ENCODE data around the gene SDHA.
"Not testable (repeated sequence)": the region's sequence is repeated elsewhere in the genome, so short reads cannot be mapped to it uniquely, and the experiment has no call there.

SDHA gene

GRCh38 chr5:263275-263974 lies 45.3 kb downstream of the SDHA start:
- DNase-seq = not testable (repeated sequence)

- no peak for DNase-seq
These were observed 46.2 kb downstream of the SDHA start for GRCh38 chr5:264338-264737.

- not testable (repeated sequence) for DNase-seq
These were observed 48.3 kb downstream of the SDHA start for GRCh38 chr5:266311-267026.

- DNase-seq = no peak
These were observed 49.6 kb downstream of the SDHA start for GRCh38 chr5:267716-268115.

DNA sequence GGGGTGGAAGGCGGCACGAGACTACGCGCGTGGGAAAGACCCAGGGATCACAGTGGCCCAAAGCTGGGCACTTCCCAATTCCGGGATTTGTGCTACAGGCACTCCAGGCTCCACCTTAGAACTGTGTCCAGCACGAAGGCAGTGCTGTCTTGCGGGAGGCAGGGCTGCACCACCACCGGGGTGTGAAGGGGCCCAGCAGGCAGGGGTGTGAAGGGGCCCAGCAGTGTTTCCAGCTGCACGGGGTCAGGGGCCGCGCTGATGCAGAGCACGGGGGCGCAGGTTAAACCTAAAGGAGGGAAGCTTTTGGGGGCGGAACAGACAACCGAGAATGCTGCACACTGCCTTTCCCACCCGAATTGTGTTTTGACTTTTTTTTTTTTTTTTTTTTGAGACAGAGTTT lies 52.2 kb downstream of the SDHA start:
- DNase-seq = no peak

GRCh38 chr5:271828-272167 lies 53.7 kb downstream of the SDHA start:
- DNase-seq = not testable (repeated sequence)

DNA sequence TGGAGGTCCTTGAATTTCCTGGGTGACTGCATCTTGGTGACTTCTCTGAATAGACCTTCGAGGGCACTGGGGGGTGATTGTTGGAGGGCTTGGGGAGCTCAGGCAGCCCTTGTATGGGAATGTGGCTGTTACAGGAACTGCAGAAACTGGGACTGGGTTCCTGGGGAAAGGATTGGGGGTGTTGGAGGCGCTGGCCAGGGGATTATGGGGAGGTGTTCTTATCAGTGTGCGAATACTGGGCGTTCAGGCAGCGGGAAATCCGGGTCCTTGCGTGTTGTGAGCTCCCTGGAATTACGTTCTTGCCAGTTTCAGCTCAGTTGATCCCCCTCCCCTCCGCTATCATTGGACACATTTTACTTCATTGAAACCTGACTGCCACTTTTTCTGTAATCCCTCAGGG lies 55.0 kb downstream of the SDHA start:
- not testable (repeated sequence) for DNase-seq

DNA sequence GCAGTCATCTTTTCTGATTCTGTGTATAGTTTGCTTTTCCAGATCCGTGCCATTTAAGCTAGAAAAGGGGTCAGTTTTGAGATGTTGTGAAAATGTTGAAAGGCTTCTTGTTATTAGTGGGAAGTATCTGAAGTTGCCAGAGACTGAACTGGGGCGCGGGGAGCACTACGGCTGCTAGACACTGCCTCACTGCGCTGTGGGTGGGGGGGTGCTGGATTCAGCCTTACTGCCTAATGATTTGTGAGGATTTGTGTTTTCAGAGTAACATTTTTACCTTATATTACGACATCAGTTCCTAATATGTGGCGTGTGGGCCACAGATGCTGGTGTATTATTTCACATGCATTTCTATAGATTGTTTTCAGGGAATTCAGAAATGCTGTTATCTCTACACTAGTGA lies 55.4 kb downstream of the SDHA start:
- DNase-seq = not testable (repeated sequence)

- DNase-seq = not testable (repeated sequence)
These were observed 56.2 kb downstream of the SDHA start for GRCh38 chr5:274346-274745.

- DNase-seq = no peak
These were observed 60.5 kb downstream of the SDHA start for GRCh38 chr5:278646-279045.

- not testable (repeated sequence) for DNase-seq
These were observed 61.0 kb downstream of the SDHA start for GRCh38 chr5:279051-279665.

- DNase-seq = no peak
These were observed 68.0 kb downstream of the SDHA start for GRCh38 chr5:285991-286557.

GRCh38 chr5:290200-290599 lies 72.1 kb downstream of the SDHA start:
- not testable (repeated sequence) for DNase-seq

DNA sequence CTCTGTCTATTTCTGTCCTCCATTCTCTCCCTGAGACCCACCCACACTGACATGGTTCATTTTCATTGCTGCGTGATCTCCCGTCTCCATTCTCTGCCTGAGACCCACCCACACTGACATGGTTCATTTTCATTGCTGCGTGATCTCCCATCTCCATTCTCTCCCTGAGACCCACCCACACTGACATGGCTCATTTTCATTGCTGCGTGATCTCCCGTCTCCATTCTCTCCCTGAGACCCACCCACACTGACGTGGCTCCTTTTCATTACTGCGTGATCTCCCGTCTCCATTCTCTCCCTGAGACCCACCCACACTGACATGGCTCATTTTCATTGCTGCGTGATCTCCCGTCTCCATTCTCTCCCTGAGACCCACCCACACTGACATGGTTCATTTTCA lies 73.2 kb downstream of the SDHA start:
- not testable (repeated sequence) for DNase-seq

DNA sequence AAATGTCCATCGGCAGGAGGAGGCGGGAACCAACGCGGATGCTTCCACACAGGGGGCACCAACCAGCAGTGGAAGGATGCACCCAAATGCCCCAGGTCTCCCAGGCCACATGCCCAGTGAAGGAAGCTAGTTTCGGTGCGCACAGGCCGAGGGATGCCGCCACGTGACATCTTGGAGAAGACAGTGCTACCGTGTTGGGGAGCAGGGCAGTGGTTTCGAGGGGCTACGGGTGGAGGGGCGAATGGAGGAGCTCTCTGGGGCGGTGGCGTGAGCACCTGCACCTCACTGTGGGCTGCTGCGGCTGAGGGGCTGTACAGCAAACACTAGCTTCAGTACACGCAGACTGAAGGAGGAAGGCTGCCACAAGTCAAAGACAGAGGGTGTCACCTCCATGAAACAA lies 76.7 kb downstream of the SDHA start:
- not testable (repeated sequence) for DNase-seq

GRCh38 chr5:296207-296606 lies 78.1 kb downstream of the SDHA start:
- not testable (repeated sequence) for DNase-seq

GRCh38 chr5:296954-297353 lies 78.8 kb downstream of the SDHA start:
- DNase-seq = not testable (repeated sequence)

DNA sequence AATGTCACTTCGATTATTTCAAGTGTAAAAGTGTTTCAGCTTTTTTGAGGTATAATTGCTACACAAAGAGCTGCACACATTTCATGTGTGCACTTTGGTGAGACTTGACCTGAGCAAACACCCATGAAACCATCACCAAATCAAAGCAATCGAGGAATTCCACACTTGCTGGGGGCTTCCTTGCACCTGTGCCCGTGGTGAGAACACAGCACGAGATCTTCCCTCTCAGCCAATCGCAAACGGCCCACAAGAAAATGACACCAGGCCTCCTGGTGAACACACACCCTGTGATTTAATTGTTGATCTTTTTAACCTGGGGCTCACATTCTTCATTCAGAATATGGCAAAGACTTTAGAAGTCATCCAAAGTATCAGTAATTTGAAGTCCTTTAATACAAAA lies 79.3 kb downstream of the SDHA start:
- DNase-seq = not testable (repeated sequence)

DNA sequence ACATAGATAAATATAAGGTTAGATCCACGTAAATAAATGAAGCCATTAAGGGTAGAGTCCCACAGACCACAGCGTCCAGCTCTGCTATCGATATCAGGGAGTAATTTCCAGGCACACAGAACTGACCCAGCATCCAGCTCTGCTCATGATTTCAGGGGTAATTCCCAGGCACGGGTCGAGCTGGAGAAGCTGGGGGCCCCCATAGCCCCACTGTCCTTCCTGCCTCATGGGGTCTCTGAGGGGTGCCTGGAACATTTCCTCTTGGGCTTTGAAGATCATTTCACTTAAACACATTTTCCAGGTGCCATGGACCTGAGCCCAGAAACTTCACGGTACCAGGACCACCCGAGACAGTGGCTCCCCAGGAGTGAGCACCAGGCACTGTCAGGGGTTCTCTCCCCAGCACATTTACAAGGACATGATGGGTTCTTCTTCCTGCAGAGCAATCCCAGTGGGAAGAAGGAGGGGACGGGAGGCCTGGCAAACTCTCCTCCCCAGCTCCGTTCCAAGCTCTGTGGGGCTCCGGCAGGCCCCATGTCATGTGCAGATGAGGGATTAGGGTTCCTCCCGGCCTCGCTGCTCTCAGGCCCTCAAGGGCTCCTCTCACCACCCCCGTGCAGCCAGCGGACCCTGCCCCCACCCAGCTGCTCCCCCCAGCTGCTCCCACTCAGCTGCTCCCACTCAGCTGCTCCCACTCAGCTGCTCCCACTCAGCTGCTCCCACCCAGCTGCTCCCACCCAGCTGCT lies 80.0 kb downstream of the SDHA start:
- DNase-seq = not testable (repeated sequence)

- DNase-seq = no peak
These were observed 80.6 kb downstream of the SDHA start for GRCh38 chr5:298737-299125.

GRCh38 chr5:299921-300320 lies 81.8 kb downstream of the SDHA start:
- DNase-seq = not testable (repeated sequence)

DNA sequence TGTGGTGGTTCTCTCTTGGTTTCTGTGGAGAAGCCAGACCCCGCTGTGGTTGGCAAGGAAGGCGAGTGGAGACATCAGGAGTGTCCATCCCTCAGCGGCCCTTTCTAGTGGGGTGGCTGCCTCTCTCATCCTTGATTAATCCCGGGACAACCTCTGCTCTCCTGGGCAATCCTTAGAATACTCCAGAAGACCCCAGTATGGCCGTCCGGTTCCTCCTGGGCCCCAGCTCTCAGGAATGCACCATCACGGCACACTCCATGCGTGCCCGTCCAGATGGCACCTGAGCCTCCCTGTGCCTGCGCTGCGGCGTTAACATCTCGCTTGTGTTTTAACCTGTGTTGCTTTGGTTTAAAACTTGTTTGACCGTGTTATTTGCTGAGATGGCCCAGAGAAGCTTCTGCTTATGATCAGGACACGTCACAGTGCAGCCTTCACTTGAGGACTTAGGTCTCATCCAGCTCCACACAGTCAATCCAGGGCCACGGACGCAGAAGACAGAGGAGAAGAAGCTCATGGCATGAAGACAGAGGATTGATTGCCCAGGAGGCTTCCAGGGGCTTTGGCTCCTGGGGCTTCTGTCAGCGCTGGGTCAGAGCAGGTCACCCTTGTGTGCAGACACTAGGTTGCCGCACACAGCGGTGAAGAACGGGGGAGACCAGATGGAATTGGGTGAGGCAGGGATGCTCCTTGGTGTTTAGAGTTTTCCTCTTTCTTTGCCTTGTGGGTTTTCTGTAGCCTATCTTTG lies 82.7 kb downstream of the SDHA start:
- not testable (repeated sequence) for DNase-seq

Measured in NCI-H748 treated with DMSO at 0.1 percent for 48 hours (cell line).